ENCODE data around the gene MAPK12. TPM values are rescaled to one million over a fixed set of nuclear protein-coding genes. Genes with fewer than 3 reads are reported as not detected.

The MAPK12 gene
- total and polyA plus RNA-seq, 2 of the 4 experiments (the other 2 are of a cell fraction) = 41.0 to 56.3 TPM

GRCh38 chr22:50305393-50305922, 44.0 kb upstream of the MAPK12 start:
- dilution Hi-C loops (cut with HindIII; ENCODE audit: low sequenced_read_pairs, unreplicated experiment) = no loop called here
- ATAC-seq (ENCODE audit: low read depth) (no peak), DNase-seq (no peak)
- ChIA-PET POLR2A (ENCODE audit: unreplicated experiment) (interaction anchor here (1.2 kb wide), 1 partner anchor 11 kb away, joined by 6 read pairs; no protein-coding TSS in a partner anchor), CTCF (interaction anchor here (0.8 kb wide), 1 partner anchor 64 kb away, joined by 4 read pairs; no protein-coding TSS in a partner anchor)
- peak overlapping the region; percentile 72 for H2BK20ac ChIP-seq (ENCODE audit: low read depth, low read length)
- 22% methylated on average over 4 of the region's 14 CpGs; no CpG with 5 or more reads in 1 of the 2 experiments for WGBS, 2 experiments (ENCODE audit: extremely low coverage in 2 of 2, insufficient read length in 1 of 2)
- H3K56ac ChIP-seq (ENCODE audit: extremely low read depth, insufficient read depth, low read length) = peak overlapping the region; percentile 78
- peak overlapping the region; percentile 95 for H2BK5ac ChIP-seq (ENCODE audit: low read depth, low read length, poor library complexity, severe bottlenecking)
- H4K20me1 ChIP-seq (ENCODE audit: insufficient read depth, low read length) = peaks cover 59% of the 10 kb centered on the region
- H3K18ac ChIP-seq (ENCODE audit: low read depth, low read length) = peak overlapping the region; percentile 51
- peak overlapping the region; percentile 91 for H2BK120ac ChIP-seq (ENCODE audit: low read depth, low read length)
- BruUV-seq (replicated peaks) = no TSS peak
- intact Hi-C loops (cut with micrococcal nuclease) = loop anchor here (5.0 kb wide), 1 partner anchor 33 kb away; the partner anchor contains the start of gene MAPK11
- peak overlapping the region; percentile 88; the same call in 1 of the 3 replicates for H2BK15ac ChIP-seq (ENCODE audit: low read depth, low read length)
- H3K79me1 ChIP-seq (ENCODE audit: low read depth in 1 of 2, low read length in 2 of 2) = peaks cover 0 to 44% of the 10 kb centered on the region in 2 experiments; a peak in 2 of 4 replicates
- peak overlapping the region; percentile 97 for H4K91ac ChIP-seq (ENCODE audit: insufficient read depth, low read depth, low read length)
- H2AK5ac ChIP-seq (ENCODE audit: low read depth, low read length) = peak overlapping the region; percentile 99
- H3K4me3 ChIP-seq (ENCODE audit: insufficient read depth, low read depth, low read length) = peak overlapping the region; percentile 5; the same call in 1 of the 2 replicates
- peak overlapping the region; percentile 96 for H3K27ac ChIP-seq (ENCODE audit: insufficient read depth, low read length)
- H3K14ac ChIP-seq (replicated peaks; ENCODE audit: low read depth, low read length) = peak overlapping the region; percentile 95
- peak overlapping the region; percentile 99 for H3K4ac ChIP-seq (ENCODE audit: low read depth, low read length)
- peaks cover 63% of the 10 kb centered on the region for H3K4me1 ChIP-seq (ENCODE audit: control insufficient read depth, insufficient read depth, low read length)
- H3K4me2 ChIP-seq (ENCODE audit: low read depth, low read length) = peak overlapping the region; percentile 62
- peak overlapping the region; percentile 71 to 92; a peak in 3 of 4 replicates for H4K8ac ChIP-seq (ENCODE audit: low read depth in 2 of 2, low read length in 2 of 2)
- H4K5ac ChIP-seq (ENCODE audit: low read depth, low read length) = peak overlapping the region; percentile 79
- in situ Hi-C loops (cut with MboI; ENCODE audit: low sequenced_read_pairs) = no loop called here
- no peaks in the 10 kb centered on the region for H3K27me3 ChIP-seq (ENCODE audit: control insufficient read depth, insufficient read depth, low read length)
- peaks cover 22% of the 10 kb centered on the region for H3K9me1 ChIP-seq (ENCODE audit: insufficient read depth, low read length)
- peaks cover 24% of the 10 kb centered on the region; the same call in 1 of the 2 replicates for H3K36me3 ChIP-seq (ENCODE audit: control insufficient read depth, insufficient read depth, low read length)
- peak overlapping the region; percentile 95 for H2AK9ac ChIP-seq (replicated peaks; ENCODE audit: low read depth, low read length, poor library complexity)
- H3K9ac ChIP-seq (ENCODE audit: low read depth, low read length) = peak overlapping the region; percentile 81
- peak overlapping the region; percentile 53 for H2AFZ ChIP-seq (replicated peaks; ENCODE audit: low read length, poor library complexity)
- no peaks in the 10 kb centered on the region for H3K9me3 ChIP-seq (ENCODE audit: control insufficient read depth, insufficient read depth, low read length)
- peak overlapping the region; percentile 89 for H3K23ac ChIP-seq (ENCODE audit: low read depth, low read length)
- TF ChIP-seq SMC3 (IDR thresholded peaks at IDR 0.05; ENCODE audit: low read depth, low read length) = no peak
- no peak for TF ChIP-seq MAFK (IDR thresholded peaks at IDR 0.05; ENCODE audit: low read depth, low read length)
- TF ChIP-seq POLR2A (IDR thresholded peaks at IDR 0.05; ENCODE audit: low read depth, low read length) = no peak
- TF ChIP-seq CTCF (conservative IDR thresholded peaks at IDR 0.05; ENCODE audit: low read depth, low read length) = no peak
- TF ChIP-seq CEBPB (IDR thresholded peaks at IDR 0.05; ENCODE audit: low read depth, low read length) = no peak
- no peak for TF ChIP-seq RFX5 (IDR thresholded peaks at IDR 0.05; ENCODE audit: low read depth, low read length)
- TF ChIP-seq MXI1 (IDR thresholded peaks at IDR 0.05; ENCODE audit: borderline replicate concordance, low read depth, low read length) = no peak
- TF ChIP-seq RAD21 (IDR thresholded peaks at IDR 0.05; ENCODE audit: low read length) = no peak
- no peak for TF ChIP-seq NFE2L2 (IDR thresholded peaks at IDR 0.05; ENCODE audit: low read depth, low read length)
- TF ChIP-seq CHD1 (IDR thresholded peaks at IDR 0.05; ENCODE audit: low read depth, low read length) = no peak
- TF ChIP-seq FOS (IDR thresholded peaks at IDR 0.05; ENCODE audit: low read depth, low read length) = no peak
- no peak for TF ChIP-seq USF2 (IDR thresholded peaks at IDR 0.05; ENCODE audit: low read depth, low read length)
- no peak for TF ChIP-seq MAZ (IDR thresholded peaks at IDR 0.05; ENCODE audit: borderline replicate concordance, low read depth, low read length)
- TF ChIP-seq RCOR1 (IDR thresholded peaks at IDR 0.05; ENCODE audit: insufficient replicate concordance, low read length) = no peak
- no peak for TF ChIP-seq BHLHE40 (IDR thresholded peaks at IDR 0.05; ENCODE audit: low read depth, low read length)
